NCI-H524 treated with DMSO at 0.1 percent for 48 hours (cell line): ENCODE measurements around the gene SLFN13.
"Not testable (repeated sequence)": the region's sequence is repeated elsewhere in the genome, so short reads cannot be mapped to it uniquely, and the experiment has no call there.

ENCODE experiments used
- DNase-seq: peaks from one replicate; lab custom pipeline; 2025; lab: John Stamatoyannopoulos, UW

Gene SLFN13

DNA sequence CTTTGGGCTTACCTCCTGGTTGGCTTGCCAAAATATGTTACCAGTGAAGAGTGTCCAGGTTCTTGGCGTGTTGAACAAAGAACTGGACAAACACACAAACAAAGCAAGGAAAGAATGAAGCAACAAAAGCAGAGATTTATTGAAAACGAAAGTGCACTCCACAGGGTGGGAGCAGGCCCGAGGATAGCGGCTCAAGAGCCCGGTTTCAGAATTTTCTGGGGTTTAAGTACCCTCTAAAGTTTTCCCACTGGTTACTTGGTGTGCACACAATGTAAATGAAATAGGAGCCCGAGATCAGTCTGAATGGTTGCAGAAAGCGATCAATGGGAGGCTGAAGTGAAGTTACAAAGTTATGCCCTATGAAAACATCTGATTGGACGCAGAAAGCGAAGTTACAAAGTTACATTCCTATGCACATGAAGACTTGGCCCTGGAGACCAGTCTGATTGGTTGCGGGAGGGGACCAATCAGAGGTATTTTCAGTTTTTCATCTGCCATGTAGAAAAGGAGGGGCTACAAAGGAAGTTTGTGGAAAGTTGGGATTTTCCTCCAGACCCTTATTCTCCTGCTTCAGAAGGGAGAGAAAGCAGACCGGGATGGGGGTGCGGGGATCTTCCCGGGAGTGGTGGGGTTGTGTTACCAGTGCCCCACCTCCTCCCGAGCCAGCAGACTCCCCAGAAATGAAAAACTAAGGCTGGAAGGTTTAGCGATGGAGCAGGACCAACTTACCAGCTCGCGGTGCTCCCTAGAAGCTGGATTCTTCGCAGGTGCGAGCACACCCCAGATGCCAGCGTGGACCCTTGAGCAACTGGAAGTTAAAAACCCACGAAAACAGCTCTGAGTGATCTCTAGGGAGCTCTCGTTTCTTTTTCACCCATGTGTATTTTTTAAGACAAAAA is 16.1 kb downstream of the SLFN13 start, which contains the start of gene SLFN12:
Gene SLFN12, minus strand, starts transcription at position 325 of the 899 bp plus-strand sequence. CDS start 9,472 bp downstream, outside the sequence.
- DNase-seq: no peak

GRCh38 chr17:35429702-35430101 is 18.9 kb downstream of the SLFN13 start:
- DNase-seq: no peak

- DNase-seq: no peak
Observed at GRCh38 chr17:35428229-35428628, 20.3 kb downstream of the SLFN13 start.

- DNase-seq: no peak
Observed at GRCh38 chr17:35423761-35424160, 24.8 kb downstream of the SLFN13 start.

DNA sequence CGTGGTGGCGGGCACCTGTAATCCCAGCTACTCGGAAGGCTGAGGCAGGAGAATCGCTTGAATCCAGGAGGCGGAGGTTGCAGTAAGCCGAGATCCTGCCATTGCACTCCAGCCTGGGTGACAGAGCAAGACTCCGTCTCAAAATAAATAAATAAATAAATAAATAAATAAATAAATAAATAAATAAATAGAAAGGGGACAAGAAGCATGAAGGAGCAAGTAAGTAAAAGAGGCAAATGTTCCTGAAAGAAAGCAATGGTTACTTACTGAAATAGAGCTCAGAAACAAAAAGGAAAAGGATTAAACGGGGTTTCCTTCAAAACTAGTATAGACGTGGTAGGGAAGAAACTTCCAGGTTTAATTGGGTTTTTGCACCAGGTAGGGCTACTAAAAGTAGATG is 27.5 kb downstream of the SLFN13 start:
- DNase-seq: not testable (repeated sequence)

GRCh38 chr17:35416659-35417058 is 31.9 kb downstream of the SLFN13 start:
- DNase-seq: no peak

DNA sequence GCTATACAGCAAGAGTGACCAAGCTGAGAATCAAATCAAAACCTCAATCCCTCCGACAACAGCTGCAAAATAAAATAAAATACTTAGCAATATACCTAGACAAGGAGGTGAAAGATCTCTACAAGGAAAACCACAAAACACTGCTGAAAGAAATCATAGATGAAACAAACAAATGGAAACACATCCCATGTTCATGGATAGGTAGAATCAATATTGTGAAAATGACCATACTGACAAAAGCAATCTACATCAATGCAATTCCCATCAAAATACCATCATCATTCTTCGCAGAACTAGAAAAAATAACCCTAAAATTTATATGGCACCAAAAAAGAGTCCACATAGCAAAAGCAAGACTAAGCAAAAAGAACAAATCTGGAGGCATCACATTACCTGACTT is 33.9 kb downstream of the SLFN13 start:
- DNase-seq: not testable (repeated sequence)

DNA sequence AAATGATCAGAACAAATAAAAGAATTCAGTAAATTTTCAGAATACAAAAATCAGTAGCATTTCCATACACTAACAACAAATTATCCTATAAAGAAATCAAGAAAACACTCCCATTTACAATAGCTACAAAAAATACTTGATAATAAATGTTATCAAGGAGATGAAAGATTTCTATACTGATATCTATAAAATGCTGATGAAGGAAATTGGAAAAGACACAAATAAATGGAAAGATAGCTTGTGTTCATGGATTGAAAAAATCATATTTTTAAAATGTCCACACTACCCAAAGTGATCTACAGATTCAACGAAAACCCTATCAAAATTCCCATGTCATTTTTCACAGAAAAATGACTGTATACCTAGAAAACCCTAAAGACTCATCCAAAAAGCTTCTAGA is 34.3 kb downstream of the SLFN13 start:
- no peak for DNase-seq

DNA sequence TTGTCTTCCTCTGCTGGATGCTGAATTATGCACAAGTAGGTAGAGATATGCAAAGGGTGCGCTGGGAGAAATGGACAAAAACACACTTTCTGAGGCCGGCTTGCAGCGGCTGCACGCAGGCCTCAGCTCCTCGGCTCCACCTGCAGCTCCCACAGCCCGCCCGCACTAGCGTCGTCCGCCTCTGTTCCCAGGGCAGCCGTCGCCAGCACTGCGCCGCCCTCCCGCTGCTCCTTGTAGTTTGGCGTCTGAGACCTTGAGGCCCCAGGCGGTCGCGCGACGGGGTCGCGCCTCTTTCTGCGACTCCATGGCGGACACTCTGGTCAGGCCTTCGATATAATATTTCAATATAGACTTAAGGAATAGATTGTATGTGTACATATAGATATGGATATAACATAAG is 41.0 kb downstream of the SLFN13 start:
- no peak for DNase-seq

- DNase-seq: no peak
Observed at GRCh38 chr17:35406568-35406967, 42.0 kb downstream of the SLFN13 start.

DNA sequence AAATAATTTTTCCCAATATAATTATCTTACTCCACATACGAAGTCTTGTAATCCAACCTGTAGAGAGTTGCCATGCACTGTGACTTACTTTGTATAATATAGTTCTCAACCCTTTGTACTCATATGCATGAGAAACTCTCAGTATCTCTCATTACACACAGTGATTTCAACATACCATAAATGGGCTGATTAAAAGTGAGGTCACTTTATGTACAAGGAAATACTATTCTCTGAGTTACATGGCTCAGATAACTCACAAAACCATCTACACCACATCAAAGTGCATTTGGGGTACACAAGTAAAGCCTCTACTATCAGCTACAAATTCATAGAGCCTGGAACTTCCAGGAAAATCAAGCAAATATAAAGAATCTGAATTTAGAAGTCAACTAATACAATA is 44.2 kb downstream of the SLFN13 start:
- no peak for DNase-seq

DNA sequence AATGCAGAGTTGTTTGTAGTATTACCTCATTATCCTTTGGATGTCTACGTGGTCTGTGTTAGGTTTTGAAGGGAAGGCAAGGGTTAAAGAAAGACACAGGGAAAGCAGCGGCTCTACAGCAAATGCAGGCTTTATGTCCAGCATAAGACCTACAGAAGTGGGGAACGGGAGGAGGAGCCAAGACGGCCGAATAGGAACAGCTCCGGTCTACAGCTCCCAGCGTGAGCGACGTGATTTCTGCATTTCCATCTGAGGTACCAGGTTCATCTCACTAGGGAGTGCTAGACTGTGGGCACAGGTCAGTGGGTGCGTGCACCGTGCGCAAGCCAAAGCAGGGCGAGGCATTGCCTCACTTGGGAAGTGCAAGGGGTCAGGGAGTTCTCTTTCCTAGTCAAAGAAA is 54.8 kb downstream of the SLFN13 start:
- DNase-seq: not testable (repeated sequence)

DNA sequence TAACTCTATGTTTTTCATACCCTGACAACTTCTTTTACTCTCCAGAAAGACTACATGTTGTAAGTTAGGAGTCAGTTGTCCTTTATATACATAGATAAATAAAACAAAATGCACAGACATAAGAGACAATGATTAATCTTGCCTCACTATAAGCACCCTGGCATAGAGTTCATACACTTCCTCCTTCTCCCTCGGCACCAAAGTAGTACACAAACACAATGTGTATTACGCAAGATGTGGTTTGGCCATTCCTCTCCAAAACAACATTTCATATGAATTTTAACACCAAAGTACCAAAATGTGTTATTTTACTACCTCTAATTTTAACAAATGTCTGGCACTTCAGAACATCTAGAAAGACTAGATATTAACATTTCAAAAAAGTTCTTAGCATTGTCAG is 57.9 kb downstream of the SLFN13 start:
- DNase-seq: no peak

- no peak for DNase-seq
Observed at GRCh38 chr17:35390156-35390555, 58.4 kb downstream of the SLFN13 start.

DNA sequence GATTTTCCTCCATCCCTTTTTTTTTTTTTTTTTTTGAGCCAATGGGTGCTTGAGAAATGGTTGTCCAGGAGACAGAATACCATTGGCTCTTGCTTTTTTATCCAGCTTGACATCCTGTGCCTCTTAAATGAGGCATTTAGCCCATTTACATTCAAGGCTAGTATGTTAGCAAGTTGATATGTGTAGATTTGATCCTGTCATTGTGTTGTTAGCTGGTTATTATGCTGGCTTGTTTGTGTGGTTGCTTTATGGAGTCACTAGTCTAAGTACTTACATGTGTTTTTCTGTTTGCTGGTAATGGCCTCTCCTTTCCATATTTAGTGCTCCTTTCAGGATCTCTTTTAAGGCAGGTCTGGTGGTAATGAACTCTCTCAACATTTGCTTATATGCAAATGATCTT is 61.1 kb downstream of the SLFN13 start:
- no peak for DNase-seq
